ENCODE data around the gene ZC3H12D.

DNA sequence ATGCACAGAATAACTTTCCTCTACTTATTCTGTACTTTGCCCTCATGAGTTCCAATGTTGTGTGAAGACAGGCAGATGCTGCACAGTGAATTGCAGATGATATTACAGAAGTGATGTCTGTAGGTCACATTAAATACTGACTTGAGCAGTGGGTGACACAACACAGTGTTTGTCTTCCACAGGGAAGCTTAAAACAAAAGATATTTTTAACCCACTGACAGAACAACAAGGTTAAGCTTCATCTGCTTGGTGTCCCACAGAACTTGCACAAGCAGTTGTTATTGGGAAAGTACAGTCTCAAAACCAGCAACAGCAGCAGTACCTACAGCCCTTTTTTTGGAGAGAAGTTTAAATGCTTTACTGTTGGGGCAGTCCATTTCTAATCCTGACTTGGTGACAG, 74.3 kb downstream of the ZC3H12D start:
- TF ChIP-seq, protein P1, sequence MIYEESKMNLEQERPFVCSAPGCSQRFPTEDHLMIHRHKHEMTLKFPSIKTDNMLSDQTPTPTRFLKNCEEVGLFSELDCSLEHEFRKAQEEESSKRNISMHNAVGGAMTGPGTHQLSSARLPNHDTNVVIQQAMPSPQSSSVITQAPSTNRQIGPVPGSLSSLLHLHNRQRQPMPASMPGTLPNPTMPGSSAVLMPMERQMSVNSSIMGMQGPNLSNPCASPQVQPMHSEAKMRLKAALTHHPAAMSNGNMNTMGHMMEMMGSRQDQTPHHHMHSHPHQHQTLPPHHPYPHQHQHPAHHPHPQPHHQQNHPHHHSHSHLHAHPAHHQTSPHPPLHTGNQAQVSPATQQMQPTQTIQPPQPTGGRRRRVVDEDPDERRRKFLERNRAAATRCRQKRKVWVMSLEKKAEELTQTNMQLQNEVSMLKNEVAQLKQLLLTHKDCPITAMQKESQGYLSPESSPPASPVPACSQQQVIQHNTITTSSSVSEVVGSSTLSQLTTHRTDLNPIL (CRISPR knock-in tag; IDR thresholded peaks at IDR 0.05; ENCODE audit: low read depth), result no peak
- TF ChIP-seq RARB (CRISPR knock-in tag; IDR thresholded peaks at IDR 0.05) (no peak), BACH2 (CRISPR knock-in tag; IDR thresholded peaks at IDR 0.05; ENCODE audit: borderline replicate concordance) (no peak), ESRRG (CRISPR knock-in tag; IDR thresholded peaks at IDR 0.05) (no peak)
- TF ChIP-seq, protein P2, sequence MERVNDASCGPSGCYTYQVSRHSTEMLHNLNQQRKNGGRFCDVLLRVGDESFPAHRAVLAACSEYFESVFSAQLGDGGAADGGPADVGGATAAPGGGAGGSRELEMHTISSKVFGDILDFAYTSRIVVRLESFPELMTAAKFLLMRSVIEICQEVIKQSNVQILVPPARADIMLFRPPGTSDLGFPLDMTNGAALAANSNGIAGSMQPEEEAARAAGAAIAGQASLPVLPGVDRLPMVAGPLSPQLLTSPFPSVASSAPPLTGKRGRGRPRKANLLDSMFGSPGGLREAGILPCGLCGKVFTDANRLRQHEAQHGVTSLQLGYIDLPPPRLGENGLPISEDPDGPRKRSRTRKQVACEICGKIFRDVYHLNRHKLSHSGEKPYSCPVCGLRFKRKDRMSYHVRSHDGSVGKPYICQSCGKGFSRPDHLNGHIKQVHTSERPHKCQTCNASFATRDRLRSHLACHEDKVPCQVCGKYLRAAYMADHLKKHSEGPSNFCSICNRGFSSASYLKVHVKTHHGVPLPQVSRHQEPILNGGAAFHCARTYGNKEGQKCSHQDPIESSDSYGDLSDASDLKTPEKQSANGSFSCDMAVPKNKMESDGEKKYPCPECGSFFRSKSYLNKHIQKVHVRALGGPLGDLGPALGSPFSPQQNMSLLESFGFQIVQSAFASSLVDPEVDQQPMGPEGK (CRISPR knock-in tag; IDR thresholded peaks at IDR 0.05; ENCODE audit: borderline replicate concordance), result no peak

Measured in SK-N-SH treated with all-trans-retinoic acid at 6 μM for 48 hours (cell line).